ENCODE data around the gene CYB561D1. TPM values are rescaled to one million over a fixed set of nuclear protein-coding genes. Genes with fewer than 3 reads are reported as not detected.

Gene CYB561D1
- total and polyA plus RNA-seq, 8 donors, result 6.0 to 14.9 (median 8.2) TPM

DNA sequence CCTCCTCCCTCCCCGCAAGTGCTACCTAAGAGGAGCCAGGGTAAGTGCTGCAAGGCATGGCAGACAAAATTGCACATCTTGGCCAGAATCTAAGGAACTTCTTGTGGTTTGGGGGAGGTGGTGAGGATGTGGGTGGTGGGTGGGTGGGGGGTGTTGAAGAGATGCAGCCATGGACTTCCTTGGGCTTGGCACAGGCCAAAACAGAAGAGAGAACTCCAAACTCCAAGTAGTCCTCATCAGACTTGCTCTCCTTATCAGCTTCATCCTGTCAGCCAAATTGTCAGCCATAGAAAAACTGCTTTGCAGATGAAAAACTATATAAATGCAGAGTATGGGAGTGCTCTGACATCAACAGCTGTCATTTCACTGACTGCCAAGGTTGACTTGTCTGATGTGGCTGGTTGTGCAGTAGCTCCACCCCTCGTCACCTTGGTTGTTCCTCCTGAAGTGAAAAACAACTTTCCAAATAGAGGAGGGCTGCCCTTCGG, 8.5 kb downstream of the CYB561D1 start:
- Histone ChIP-seq H3K36me3 (peaks cover 0 to 33% of the 10 kb centered on the region in 2 donors), H3K9me3 (no peaks in the 10 kb centered on the region), H3K4me3 (no peak overlapping the region), H3K27me3 (no peaks in the 10 kb centered on the region), H3K4me1 (peaks cover 3 to 36% of the 10 kb centered on the region in 2 donors), H3K27ac (peak overlapping the region in 1 of 2 donors; percentile 2)
- TF ChIP-seq, protein P1, sequence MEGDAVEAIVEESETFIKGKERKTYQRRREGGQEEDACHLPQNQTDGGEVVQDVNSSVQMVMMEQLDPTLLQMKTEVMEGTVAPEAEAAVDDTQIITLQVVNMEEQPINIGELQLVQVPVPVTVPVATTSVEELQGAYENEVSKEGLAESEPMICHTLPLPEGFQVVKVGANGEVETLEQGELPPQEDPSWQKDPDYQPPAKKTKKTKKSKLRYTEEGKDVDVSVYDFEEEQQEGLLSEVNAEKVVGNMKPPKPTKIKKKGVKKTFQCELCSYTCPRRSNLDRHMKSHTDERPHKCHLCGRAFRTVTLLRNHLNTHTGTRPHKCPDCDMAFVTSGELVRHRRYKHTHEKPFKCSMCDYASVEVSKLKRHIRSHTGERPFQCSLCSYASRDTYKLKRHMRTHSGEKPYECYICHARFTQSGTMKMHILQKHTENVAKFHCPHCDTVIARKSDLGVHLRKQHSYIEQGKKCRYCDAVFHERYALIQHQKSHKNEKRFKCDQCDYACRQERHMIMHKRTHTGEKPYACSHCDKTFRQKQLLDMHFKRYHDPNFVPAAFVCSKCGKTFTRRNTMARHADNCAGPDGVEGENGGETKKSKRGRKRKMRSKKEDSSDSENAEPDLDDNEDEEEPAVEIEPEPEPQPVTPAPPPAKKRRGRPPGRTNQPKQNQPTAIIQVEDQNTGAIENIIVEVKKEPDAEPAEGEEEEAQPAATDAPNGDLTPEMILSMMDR (IDR thresholded peaks at IDR 0.05), result no peak
- no peak for ATAC-seq
- no peak for DNase-seq
- intact Hi-C loops (cut with DNase I), result no loop called here

DNA sequence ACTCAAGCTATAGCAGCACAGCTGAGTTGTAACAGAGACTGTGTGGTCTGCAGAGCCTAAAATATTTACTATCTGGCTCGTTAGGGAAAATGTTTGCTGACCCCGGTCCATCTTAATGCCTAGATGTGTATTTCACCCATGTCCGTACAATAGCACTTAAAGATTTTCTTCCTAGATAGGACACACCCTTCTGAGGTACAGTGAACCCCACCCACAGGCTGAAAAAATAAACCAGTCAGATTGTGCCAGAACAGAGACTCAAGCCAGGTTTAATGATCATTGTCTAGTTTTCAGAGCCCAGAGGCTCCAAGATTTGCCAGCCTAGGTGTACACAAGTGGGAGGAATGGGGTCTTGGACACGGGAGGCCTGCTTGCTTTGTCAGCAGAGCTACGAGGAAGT, 10.0 kb downstream of the CYB561D1 start:
- no peak overlapping the region for H3K4me3 ChIP-seq
- TF ChIP-seq, protein P1 (IDR thresholded peaks at IDR 0.05), result no peak
- intact Hi-C loops (cut with DNase I), result no loop called here
- H3K4me1 ChIP-seq, result peaks cover 3 to 30% of the 10 kb centered on the region in 2 donors
- DNase-seq (no peak), ATAC-seq (no peak)
- no peaks in the 10 kb centered on the region for H3K9me3 ChIP-seq
- peaks cover 0 to 19% of the 10 kb centered on the region in 2 donors for H3K36me3 ChIP-seq
- H3K27ac ChIP-seq, result no peak overlapping the region
- H3K27me3 ChIP-seq, result peaks cover 0 to 3% of the 10 kb centered on the region in 2 donors

DNA sequence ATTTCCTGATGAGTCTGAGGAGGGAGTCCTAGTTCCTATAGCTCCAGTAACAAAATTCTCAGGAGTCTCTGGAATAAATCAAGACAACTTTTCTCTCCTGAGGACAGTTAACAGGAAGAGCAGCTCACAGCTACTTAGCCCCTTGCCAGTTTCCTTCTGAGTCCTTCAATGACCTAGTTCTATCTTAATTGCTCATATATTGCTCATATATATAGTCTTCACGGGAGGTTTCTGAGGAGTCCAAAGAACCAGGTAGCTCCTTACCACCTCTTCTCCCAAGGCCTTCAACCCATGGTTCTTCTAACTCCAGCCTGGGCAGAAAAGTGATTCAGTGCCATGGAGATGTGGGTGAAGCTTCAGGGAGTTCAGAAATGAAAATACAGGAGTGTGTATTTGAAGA, 11.1 kb downstream of the CYB561D1 start:
- TF ChIP-seq, protein P1 (IDR thresholded peaks at IDR 0.05), result no peak
- DNase-seq (no peak), ATAC-seq (no peak)
- H3K27ac ChIP-seq, result no peak overlapping the region
- peaks cover 0 to 11% of the 10 kb centered on the region in 2 donors for H3K27me3 ChIP-seq
- no peaks in the 10 kb centered on the region for H3K9me3 ChIP-seq
- no peak overlapping the region for H3K4me3 ChIP-seq
- intact Hi-C loops (cut with DNase I), result no loop called here
- H3K36me3 ChIP-seq, result peaks cover 0 to 17% of the 10 kb centered on the region in 2 donors
- peaks cover 3 to 27% of the 10 kb centered on the region in 2 donors for H3K4me1 ChIP-seq

DNA sequence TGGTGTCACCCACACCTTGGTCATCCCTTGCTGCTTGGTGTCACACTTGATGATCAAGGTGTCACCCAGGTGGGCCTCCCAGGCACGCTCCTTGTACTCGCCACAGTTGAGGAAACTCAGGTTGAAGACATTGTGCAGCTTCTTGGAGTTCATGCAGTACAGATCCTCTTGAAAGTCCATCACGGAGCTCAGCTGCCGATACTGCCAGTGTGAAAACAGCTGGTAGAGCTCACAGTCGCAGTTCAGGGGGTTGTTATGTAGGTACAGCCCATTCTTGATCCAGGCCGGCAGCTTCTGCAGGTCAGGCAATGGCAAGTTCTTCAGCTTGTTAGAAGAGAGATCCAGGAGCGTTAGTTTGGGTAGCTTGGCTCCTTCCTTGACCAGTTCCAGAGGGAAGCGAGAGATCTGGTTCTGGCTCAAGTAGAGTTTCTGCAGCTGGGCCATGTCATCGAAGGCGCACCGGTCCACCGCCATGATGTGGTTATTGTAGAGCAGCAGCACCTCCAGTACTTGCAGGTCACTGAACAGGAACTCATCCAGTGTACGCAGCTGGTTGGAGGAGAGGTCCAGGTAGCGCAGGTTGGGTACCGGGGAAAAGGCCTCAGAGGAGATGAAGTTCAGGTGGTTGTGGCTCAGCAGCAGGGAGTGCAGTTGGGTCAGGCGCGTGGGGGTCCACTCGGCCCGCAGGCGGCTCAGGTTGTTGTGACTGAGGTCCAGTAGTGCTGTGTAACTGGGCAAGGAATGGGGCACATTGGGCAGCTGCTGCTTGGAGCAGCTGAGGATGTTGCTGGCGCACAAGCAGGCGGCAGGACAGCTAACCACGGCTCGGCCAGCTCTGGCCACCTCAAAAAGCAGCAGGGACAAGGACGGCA, 14.3 kb downstream of the CYB561D1 start:
- TF ChIP-seq, protein P1 (IDR thresholded peaks at IDR 0.05), result no peak
- intact Hi-C loops (cut with DNase I), result no loop called here
- H3K4me1 ChIP-seq, result peaks cover 0 to 14% of the 10 kb centered on the region in 2 donors
- no peak overlapping the region for H3K27ac ChIP-seq
- H3K4me3 ChIP-seq, result no peak overlapping the region
- ATAC-seq (no peak), DNase-seq (no peak)
- no peaks in the 10 kb centered on the region for H3K36me3 ChIP-seq
- H3K27me3 ChIP-seq, result peaks cover 0 to 12% of the 10 kb centered on the region in 2 donors
- H3K9me3 ChIP-seq, result no peaks in the 10 kb centered on the region

DNA sequence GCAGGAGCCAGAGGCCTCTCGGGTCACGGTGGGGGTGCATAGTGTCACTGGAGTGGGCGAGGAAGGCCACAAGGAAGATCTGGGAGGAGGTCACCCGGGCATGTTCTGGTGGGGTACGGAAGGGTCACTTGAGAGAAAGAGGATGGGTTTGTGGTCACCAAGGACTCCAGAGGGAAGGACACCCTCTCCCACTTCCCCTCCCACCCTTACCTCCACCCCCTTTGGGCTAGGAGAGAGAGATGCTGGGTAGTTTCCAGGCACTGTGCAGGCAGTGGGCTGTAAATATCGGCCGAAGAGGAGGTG, 14.9 kb downstream of the CYB561D1 start:
- intact Hi-C loops (cut with DNase I), result no loop called here
- peaks cover 0 to 14% of the 10 kb centered on the region in 2 donors for H3K4me1 ChIP-seq
- no peak overlapping the region for H3K27ac ChIP-seq
- DNase-seq (no peak), ATAC-seq (no peak)
- TF ChIP-seq, protein P1 (IDR thresholded peaks at IDR 0.05), result no peak
- no peaks in the 10 kb centered on the region for H3K36me3 ChIP-seq
- peaks cover 0 to 12% of the 10 kb centered on the region in 2 donors for H3K27me3 ChIP-seq
- no peaks in the 10 kb centered on the region for H3K9me3 ChIP-seq
- peak overlapping the region; percentile 48 to 53 for H3K4me3 ChIP-seq
